Measurements from ENCODE around the gene ATP2A1. TPM values are rescaled to one million over a fixed set of nuclear protein-coding genes. Genes with fewer than 3 reads are reported as not detected.

Gene ATP2A1
- total and polyA plus RNA-seq, 2 of the 13 experiments (the other 11 are each of a cell fraction or from before 2014, with no cell fraction given), result 3.2 to 12.5 TPM

- TF ChIP-seq, protein P1, sequence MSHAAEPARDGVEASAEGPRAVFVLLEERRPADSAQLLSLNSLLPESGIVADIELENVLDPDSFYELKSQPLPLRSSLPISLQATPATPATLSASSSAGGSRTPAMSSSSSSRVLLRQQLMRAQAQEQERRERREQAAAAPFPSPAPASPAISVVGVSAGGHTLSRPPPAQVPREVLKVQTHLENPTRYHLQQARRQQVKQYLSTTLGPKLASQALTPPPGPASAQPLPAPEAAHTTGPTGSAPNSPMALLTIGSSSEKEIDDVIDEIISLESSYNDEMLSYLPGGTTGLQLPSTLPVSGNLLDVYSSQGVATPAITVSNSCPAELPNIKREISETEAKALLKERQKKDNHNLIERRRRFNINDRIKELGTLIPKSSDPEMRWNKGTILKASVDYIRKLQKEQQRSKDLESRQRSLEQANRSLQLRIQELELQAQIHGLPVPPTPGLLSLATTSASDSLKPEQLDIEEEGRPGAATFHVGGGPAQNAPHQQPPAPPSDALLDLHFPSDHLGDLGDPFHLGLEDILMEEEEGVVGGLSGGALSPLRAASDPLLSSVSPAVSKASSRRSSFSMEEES (CRISPR knock-in tag; IDR thresholded peaks at IDR 0.05), result no peak
- TF ChIP-seq POLR2AphosphoS5 (IDR thresholded peaks at IDR 0.05; ENCODE audit: low read depth, low read length) (0 out of 2 replicates have a peak, but pooled peaks have one; percentile 2), NFATC3 (CRISPR knock-in tag; IDR thresholded peaks at IDR 0.05) (no peak), CHCHD3 (CRISPR knock-in tag; IDR thresholded peaks at IDR 0.05) (0 out of 2 replicates have a peak, but pooled peaks have one; percentile 50), HIVEP1 (CRISPR knock-in tag; IDR thresholded peaks at IDR 0.05) (no peak), ZNF83 (CRISPR knock-in tag; IDR thresholded peaks at IDR 0.05; ENCODE audit: borderline replicate concordance) (no peak), ZNF512 (CRISPR knock-in tag; IDR thresholded peaks at IDR 0.05) (no peak), ZNF3 (CRISPR knock-in tag; IDR thresholded peaks at IDR 0.05) (no peak), TCF7 (IDR thresholded peaks at IDR 0.05; ENCODE audit: low read depth) (no peak), MEIS1 (CRISPR knock-in tag; IDR thresholded peaks at IDR 0.05; ENCODE audit: borderline replicate concordance) (no peak), SNRNP70 (IDR thresholded peaks at IDR 0.05; ENCODE audit: low read depth, low read length) (no peak), ZNF597 (CRISPR knock-in tag; IDR thresholded peaks at IDR 0.05) (no peak), BHLHE40 (IDR thresholded peaks at IDR 0.05; ENCODE audit: low read length) (no peak), BCL6 (CRISPR knock-in tag; IDR thresholded peaks at IDR 0.05) (no peak), ZSCAN12 (CRISPR knock-in tag; IDR thresholded peaks at IDR 0.05) (no peak), KMT2A (CRISPR knock-in tag; IDR thresholded peaks at IDR 0.05) (no peak), ZNF775 (CRISPR knock-in tag; IDR thresholded peaks at IDR 0.05; ENCODE audit: borderline replicate concordance) (no peak), SRY (CRISPR knock-in tag; IDR thresholded peaks at IDR 0.05) (no peak), ZMYM2 (CRISPR knock-in tag; IDR thresholded peaks at IDR 0.05) (no peak), ZNF430 (CRISPR knock-in tag; IDR thresholded peaks at IDR 0.05) (no peak), SNAPC5 (CRISPR knock-in tag; IDR thresholded peaks at IDR 0.05; ENCODE audit: borderline replicate concordance) (no peak), GPN1 (CRISPR knock-in tag; IDR thresholded peaks at IDR 0.05; ENCODE audit: borderline replicate concordance) (no peak), XRCC5 (optimal IDR thresholded peaks at IDR 0.05; ENCODE audit: low read length) (no peak), ZNF143 (CRISPR knock-in tag; IDR thresholded peaks at IDR 0.05) (no peak), SNAI1 (CRISPR knock-in tag; IDR thresholded peaks at IDR 0.05; ENCODE audit: borderline replicate concordance) (no peak), ATF1 (CRISPR knock-in tag; IDR thresholded peaks at IDR 0.05) (no peak)
- TF ChIP-seq, protein P2, sequence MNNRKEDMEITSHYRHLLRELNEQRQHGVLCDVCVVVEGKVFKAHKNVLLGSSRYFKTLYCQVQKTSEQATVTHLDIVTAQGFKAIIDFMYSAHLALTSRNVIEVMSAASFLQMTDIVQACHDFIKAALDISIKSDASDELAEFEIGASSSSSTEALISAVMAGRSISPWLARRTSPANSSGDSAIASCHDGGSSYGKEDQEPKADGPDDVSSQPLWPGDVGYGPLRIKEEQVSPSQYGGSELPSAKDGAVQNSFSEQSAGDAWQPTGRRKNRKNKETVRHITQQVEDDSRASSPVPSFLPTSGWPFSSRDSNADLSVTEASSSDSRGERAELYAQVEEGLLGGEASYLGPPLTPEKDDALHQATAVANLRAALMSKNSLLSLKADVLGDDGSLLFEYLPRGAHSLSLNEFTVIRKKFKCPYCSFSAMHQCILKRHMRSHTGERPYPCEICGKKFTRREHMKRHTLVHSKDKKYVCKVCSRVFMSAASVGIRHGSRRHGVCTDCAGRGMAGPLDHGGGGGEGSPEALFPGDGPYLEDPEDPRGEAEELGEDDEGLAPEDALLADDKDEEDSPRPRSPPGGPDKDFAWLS (CRISPR knock-in tag; IDR thresholded peaks at IDR 0.05; ENCODE audit: borderline replicate concordance), result no peak
Observed at GRCh38 chr16:28865722-28866453, 12.4 kb upstream of the ATP2A1 start (continued).

Measured in HepG2 (cell line).